HepG2 (cell line): ENCODE data around the gene OSBPL10. TPM values are rescaled to one million over a fixed set of nuclear protein-coding genes. Genes with fewer than 3 reads are reported as not detected.
A peak's percentile ranks its signal among the peaks of the same experiment; 100 is the strongest.

Source experiments
- CENPT ChIP-seq: sonication (generic); formaldehyde crosslinking; IDR thresholded peaks from 2 replicates; pipeline ENCODE4 v1.8.0; 2022; ENCODE audit warnings: low read depth, mild to moderate bottlenecking, moderate library complexity, missing genetic modification reagents
- ESRRA ChIP-seq: sonication (generic); formaldehyde crosslinking; IDR thresholded peaks from 2 replicates; pipeline ENCODE4 v1.5.1; 2020; ENCODE audit warnings: mild to moderate bottlenecking, low read depth, missing genetic modification reagents
- GFI1 ChIP-seq: sonication (generic); formaldehyde crosslinking; IDR thresholded peaks from 2 replicates; pipeline ENCODE4 v1.5.0; 2020; ENCODE audit warnings: missing genetic modification reagents, mild to moderate bottlenecking, borderline replicate concordance
- NAIF1 ChIP-seq: sonication (generic); formaldehyde crosslinking; IDR thresholded peaks from 2 replicates; pipeline ENCODE4 v1.5.0; 2020; ENCODE audit warnings: mild to moderate bottlenecking, missing genetic modification reagents, borderline replicate concordance
- NFATC3 ChIP-seq: sonication (generic); formaldehyde crosslinking; IDR thresholded peaks from 2 replicates; pipeline ENCODE4 v1.5.1; 2020; ENCODE audit warnings: mild to moderate bottlenecking, missing genetic modification reagents
- NONO ChIP-seq, 2 experiments: fragments of 450-650 bp in 1 of 2; sonication (generic) in 1 of 2; formaldehyde crosslinking in 1 of 2; IDR thresholded peaks in 1 of 2; conservative IDR thresholded peaks in 1 of 2; 2 replicates each; pipeline versions ENCODE4 v1.6.1 to v1.8.0; 2017 to 2022; ENCODE audit warnings: mild to moderate bottlenecking in 1 of 2, missing genetic modification reagents in 1 of 2, moderate library complexity in 1 of 2
- RAD21 ChIP-seq: fragments of 450-650 bp; formaldehyde crosslinking; IDR thresholded peaks from 2 replicates; pipeline ENCODE4 v1.5.0; 2020; ENCODE audit warnings: mild to moderate bottlenecking
- RAD51 ChIP-seq: fragments of 450-650 bp; IDR thresholded peaks from 2 replicates; pipeline ENCODE4 v1.6.1; 2016; ENCODE audit warnings: borderline replicate concordance
- RBM22 ChIP-seq: fragments of 200-400 bp; formaldehyde crosslinking; optimal IDR thresholded peaks from 2 replicates; pipeline ENCODE3; 2017; ENCODE audit warnings: mild to moderate bottlenecking, low read length, moderate library complexity
- SP1 ChIP-seq, 2 experiments: fragments of 450-650 bp in 1 of 2; sonication (generic) in 1 of 2; formaldehyde crosslinking in 1 of 2; IDR thresholded peaks; 2 replicates each; pipeline versions ENCODE4 v1.4.0 to v1.6.1; 2016 to 2020; ENCODE audit warnings: missing genetic modification reagents in 1 of 2
- ZNF180 ChIP-seq: sonication (generic); formaldehyde crosslinking; IDR thresholded peaks from 2 replicates; pipeline ENCODE4 v1.4.0; 2020; ENCODE audit warnings: low read depth, missing genetic modification reagents, borderline replicate concordance
- ZNF350 ChIP-seq: sonication (generic); formaldehyde crosslinking; IDR thresholded peaks from 2 replicates; pipeline ENCODE4 v1.4.0; 2020; ENCODE audit warnings: mild to moderate bottlenecking, low read depth, missing genetic modification reagents, borderline replicate concordance
- ZNF501 ChIP-seq: sonication (generic); formaldehyde crosslinking; IDR thresholded peaks from 2 replicates; pipeline ENCODE4 v1.5.1; 2020; ENCODE audit warnings: mild to moderate bottlenecking, moderate library complexity, missing genetic modification reagents
- ZNF556 ChIP-seq: sonication (generic); formaldehyde crosslinking; IDR thresholded peaks from 2 replicates; pipeline ENCODE4 v1.4.0; 2020; ENCODE audit warnings: mild to moderate bottlenecking, missing genetic modification reagents, borderline replicate concordance
- ZNF605 ChIP-seq: sonication (generic); formaldehyde crosslinking; IDR thresholded peaks from 2 replicates; pipeline ENCODE4 v1.8.0; 2022; ENCODE audit warnings: mild to moderate bottlenecking, missing genetic modification reagents
- ZNF619 ChIP-seq: sonication (generic); formaldehyde crosslinking; IDR thresholded peaks from 2 replicates; pipeline ENCODE4 v1.4.0; 2020; ENCODE audit warnings: mild to moderate bottlenecking, missing genetic modification reagents
- ZNF746 ChIP-seq: sonication (generic); formaldehyde crosslinking; IDR thresholded peaks from 2 replicates; pipeline ENCODE4 v1.8.0; 2022; ENCODE audit warnings: mild to moderate bottlenecking, missing genetic modification reagents
- polyA plus RNA-seq, 8 experiments: library from polyadenylated mRNA; depleted of rRNA in 3 of 8; stranded (reverse) in 7 of 8; unstranded in 1 of 8; fragments of >200 nt; fragmentation: Illumina TruSeq in 4 of 8; extraction: Trizol in 4 of 8; gene quantifications; 2 replicates each; pipeline versions ENCODE4 v1.2.1 to v1.2.3, GENCODE V29; 2011 to 2016; ENCODE audit warnings: low read depth in 4 of 8, missing spikeins in 1 of 8, mixed read lengths in 1 of 8; ENCODE audit not compliant: insufficient read depth in 1 of 8
- total RNA-seq, 5 experiments: library from RNA; depleted of rRNA; stranded (reverse); fragments of >200 nt; fragmentation: Illumina TruSeq; extraction: Trizol; gene quantifications; 2 replicates each; pipeline ENCODE4 v1.2.3, GENCODE V29; 2016; ENCODE audit warnings: low read depth in 1 of 5
- TF ChIP-seq, protein P1 (sequence below): sonication (generic); formaldehyde crosslinking; IDR thresholded peaks from 2 replicates; pipeline ENCODE4 v1.5.0; 2020; ENCODE audit warnings: mild to moderate bottlenecking, missing genetic modification reagents, borderline replicate concordance
- TF ChIP-seq, protein P2 (sequence below): sonication (generic); formaldehyde crosslinking; IDR thresholded peaks from 2 replicates; pipeline ENCODE4 v1.5.0; 2020; ENCODE audit warnings: missing genetic modification reagents
- TF ChIP-seq, protein P3 (sequence below): sonication (generic); formaldehyde crosslinking; conservative IDR thresholded peaks from 2 replicates; pipeline ENCODE4 v1.4.0; 2020; ENCODE audit warnings: missing genetic modification reagents

OSBPL10 gene
- total and polyA plus RNA-seq, 2 of the 13 experiments (the other 11 are each of a cell fraction or from before 2014, with no cell fraction given), result 10.3 to 28.6 TPM

DNA sequence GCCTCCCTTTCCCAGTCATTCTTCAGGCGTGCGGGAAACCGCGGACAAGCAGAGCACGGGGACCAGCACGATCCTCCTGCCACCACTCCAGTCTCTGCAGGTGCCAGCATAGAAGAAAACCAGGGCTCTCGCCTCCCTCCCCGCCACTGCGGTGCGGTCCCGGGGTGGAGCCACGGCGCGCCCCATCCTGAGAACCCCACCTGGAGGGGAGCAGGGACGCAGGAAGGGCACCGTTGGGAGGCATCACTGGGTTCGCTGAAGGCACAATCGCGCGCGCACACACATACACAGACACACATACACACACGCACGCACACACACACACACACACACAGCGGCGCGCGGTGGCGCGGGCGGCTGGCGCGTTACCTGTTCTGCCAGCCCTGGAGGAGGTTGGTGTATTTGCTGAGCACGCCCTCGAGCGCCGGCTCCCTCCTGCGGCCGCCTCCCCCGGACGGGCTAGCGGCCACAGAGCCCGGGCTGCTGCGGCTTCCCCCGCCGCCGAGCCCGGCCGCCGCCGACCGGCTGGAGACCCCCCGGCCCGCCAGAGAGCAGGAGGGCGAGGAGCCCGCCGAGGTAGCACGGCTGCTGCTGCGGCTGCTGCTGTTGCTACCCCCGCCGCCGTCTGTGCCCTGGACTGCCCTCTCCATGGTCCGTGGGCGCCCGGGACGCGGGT is 394 bp downstream of the OSBPL10 start (continued):
- TF ChIP-seq, protein P1, sequence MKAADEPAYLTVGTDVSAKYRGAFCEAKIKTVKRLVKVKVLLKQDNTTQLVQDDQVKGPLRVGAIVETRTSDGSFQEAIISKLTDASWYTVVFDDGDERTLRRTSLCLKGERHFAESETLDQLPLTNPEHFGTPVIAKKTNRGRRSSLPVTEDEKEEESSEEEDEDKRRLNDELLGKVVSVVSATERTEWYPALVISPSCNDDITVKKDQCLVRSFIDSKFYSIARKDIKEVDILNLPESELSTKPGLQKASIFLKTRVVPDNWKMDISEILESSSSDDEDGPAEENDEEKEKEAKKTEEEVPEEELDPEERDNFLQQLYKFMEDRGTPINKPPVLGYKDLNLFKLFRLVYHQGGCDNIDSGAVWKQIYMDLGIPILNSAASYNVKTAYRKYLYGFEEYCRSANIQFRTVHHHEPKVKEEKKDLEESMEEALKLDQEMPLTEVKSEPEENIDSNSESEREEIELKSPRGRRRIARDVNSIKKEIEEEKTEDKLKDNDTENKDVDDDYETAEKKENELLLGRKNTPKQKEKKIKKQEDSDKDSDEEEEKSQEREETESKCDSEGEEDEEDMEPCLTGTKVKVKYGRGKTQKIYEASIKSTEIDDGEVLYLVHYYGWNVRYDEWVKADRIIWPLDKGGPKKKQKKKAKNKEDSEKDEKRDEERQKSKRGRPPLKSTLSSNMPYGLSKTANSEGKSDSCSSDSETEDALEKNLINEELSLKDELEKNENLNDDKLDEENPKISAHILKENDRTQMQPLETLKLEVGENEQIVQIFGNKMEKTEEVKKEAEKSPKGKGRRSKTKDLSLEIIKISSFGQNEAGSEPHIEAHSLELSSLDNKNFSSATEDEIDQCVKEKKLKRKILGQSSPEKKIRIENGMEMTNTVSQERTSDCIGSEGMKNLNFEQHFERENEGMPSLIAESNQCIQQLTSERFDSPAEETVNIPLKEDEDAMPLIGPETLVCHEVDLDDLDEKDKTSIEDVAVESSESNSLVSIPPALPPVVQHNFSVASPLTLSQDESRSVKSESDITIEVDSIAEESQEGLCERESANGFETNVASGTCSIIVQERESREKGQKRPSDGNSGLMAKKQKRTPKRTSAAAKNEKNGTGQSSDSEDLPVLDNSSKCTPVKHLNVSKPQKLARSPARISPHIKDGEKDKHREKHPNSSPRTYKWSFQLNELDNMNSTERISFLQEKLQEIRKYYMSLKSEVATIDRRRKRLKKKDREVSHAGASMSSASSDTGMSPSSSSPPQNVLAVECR (CRISPR knock-in tag), result peak; percentile 69; the same call in 1 of the 2 replicates
- TF ChIP-seq NAIF1, result peak; percentile 43; the same call in 1 of the 2 replicates
- TF ChIP-seq RAD21, result peak; percentile 50
- TF ChIP-seq ZNF180 (CRISPR knock-in tag), result no peak
- TF ChIP-seq NFATC3 (CRISPR knock-in tag), result no peak
- TF ChIP-seq GFI1, result no peak; the same call in 1 of the 2 replicates
- TF ChIP-seq, protein P2, sequence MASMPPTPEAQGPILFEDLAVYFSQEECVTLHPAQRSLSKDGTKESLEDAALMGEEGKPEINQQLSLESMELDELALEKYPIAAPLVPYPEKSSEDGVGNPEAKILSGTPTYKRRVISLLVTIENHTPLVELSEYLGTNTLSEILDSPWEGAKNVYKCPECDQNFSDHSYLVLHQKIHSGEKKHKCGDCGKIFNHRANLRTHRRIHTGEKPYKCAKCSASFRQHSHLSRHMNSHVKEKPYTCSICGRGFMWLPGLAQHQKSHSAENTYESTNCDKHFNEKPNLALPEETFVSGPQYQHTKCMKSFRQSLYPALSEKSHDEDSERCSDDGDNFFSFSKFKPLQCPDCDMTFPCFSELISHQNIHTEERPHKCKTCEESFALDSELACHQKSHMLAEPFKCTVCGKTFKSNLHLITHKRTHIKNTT (CRISPR knock-in tag), result no peak
- no peak for TF ChIP-seq ZNF619 (CRISPR knock-in tag)
- TF ChIP-seq ESRRA (CRISPR knock-in tag), result no peak
- TF ChIP-seq ZNF746 (CRISPR knock-in tag), result 0 out of 2 replicates have a peak, but pooled peaks have one; percentile 20
- TF ChIP-seq, protein P3, sequence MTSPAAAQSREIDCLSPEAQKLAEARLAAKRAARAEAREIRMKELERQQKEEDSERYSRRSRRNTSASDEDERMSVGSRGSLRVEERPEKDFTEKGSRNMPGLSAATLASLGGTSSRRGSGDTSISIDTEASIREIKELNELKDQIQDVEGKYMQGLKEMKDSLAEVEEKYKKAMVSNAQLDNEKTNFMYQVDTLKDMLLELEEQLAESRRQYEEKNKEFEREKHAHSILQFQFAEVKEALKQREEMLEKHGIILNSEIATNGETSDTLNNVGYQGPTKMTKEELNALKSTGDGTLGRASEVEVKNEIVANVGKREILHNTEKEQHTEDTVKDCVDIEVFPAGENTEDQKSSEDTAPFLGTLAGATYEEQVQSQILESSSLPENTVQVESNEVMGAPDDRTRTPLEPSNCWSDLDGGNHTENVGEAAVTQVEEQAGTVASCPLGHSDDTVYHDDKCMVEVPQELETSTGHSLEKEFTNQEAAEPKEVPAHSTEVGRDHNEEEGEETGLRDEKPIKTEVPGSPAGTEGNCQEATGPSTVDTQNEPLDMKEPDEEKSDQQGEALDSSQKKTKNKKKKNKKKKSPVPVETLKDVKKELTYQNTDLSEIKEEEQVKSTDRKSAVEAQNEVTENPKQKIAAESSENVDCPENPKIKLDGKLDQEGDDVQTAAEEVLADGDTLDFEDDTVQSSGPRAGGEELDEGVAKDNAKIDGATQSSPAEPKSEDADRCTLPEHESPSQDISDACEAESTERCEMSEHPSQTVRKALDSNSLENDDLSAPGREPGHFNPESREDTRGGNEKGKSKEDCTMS (CRISPR knock-in tag), result no peak
- no peak for TF ChIP-seq RAD51
- TF ChIP-seq RBM22, result no peak
- no peak for TF ChIP-seq SP1 (IDR thresholded peaks at IDR 0.05)
- peak; percentile 22; the same call in 1 of the 2 replicates for TF ChIP-seq SP1 (CRISPR knock-in tag; IDR thresholded peaks at IDR 0.05)
- no peak for TF ChIP-seq ZNF350
- TF ChIP-seq CENPT (CRISPR knock-in tag), result no peak
- TF ChIP-seq ZNF605, result no peak
- no peak for TF ChIP-seq NONO (IDR thresholded peaks at IDR 0.05)
- TF ChIP-seq NONO (CRISPR knock-in tag; conservative IDR thresholded peaks at IDR 0.05), result peak; percentile 58
- TF ChIP-seq ZNF556 (CRISPR knock-in tag), result peak; percentile 25; the same call in 1 of the 2 replicates
- TF ChIP-seq ZNF501 (CRISPR knock-in tag), result 0 out of 2 replicates have a peak, but pooled peaks have one; percentile 34
